GM19025 (cell line): ENCODE measurements around the gene SPTBN4.
"Not testable (repeated sequence)": the region's sequence is repeated elsewhere in the genome, so short reads cannot be mapped to it uniquely, and the experiment has no call there.

Experiments
- ATAC-seq: cut with Tn5 transposase; IDR thresholded peaks from one replicate; pipeline ENCODE4 v1.9.1; 2021; ENCODE audit warnings: mild to moderate bottlenecking, low read depth, moderate library complexity; ENCODE audit not compliant: unreplicated experiment

Gene SPTBN4

GRCh38 chr19:40581531-40581930 is 114.7 kb downstream of the SPTBN4 start:
- no peak for ATAC-seq

DNA sequence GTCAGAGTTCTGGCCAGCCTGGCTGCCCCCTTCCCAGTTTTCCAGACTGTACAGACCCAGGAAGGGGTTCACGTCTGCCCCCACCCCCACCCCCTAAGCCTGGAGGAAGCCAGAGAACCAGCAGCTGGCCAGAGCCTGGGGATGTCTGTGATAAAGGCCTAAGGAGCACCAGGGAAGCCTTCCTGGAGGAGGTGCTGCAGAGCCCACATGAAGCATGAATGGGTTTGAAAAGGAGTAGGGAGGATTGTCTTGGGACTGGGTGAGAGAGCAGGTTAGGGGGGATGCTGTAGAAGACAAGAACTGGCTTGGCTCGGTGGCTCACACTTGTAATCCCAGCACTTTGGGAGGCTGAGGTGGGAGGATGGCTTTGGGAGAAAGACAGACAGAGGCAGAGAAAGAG is 115.7 kb downstream of the SPTBN4 start:
- no peak for ATAC-seq

DNA sequence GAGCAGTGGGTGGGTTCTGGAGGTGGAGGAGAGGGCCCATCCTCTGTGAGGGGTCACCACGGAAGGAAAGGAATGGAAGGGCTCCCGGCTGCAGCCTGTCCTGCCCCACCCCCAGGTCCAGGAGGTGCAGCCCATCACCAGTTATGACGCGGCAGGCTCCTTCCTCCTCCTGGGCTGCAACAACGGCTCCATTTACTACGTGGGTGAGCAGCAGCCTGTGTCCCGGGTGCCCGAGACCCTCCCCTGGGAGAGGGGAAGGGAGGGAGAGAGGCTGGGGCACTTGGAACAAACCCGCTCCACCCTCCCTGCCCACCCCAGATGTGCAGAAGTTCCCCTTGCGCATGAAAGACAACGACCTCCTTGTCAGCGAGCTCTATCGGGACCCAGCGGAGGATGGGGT is 116.5 kb downstream of the SPTBN4 start:
- no peak for ATAC-seq

DNA sequence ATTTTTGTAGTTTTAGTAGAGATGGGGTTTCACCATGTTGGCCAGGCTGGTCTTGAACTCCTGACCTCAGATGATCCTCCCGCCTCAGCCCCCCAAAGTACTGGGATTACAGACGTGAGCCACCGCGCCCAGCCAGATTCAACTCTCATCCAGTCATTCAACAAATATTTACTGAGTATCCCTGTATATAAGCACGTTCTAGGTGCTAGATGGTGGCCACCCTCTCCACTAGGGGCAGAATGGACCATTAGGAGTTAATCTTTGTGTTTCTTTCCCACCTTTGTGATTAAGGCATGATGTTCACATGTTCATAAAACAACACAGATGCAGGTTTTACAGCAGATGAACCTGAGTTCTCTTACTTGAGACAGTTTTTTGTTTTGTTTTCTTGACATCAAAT is 117.2 kb downstream of the SPTBN4 start:
- ATAC-seq: no peak

- ATAC-seq: no peak
Observed at GRCh38 chr19:40585241-40585981, 118.6 kb downstream of the SPTBN4 start.

GRCh38 chr19:40585982-40586422 is 119.2 kb downstream of the SPTBN4 start:
- no peak for ATAC-seq

DNA sequence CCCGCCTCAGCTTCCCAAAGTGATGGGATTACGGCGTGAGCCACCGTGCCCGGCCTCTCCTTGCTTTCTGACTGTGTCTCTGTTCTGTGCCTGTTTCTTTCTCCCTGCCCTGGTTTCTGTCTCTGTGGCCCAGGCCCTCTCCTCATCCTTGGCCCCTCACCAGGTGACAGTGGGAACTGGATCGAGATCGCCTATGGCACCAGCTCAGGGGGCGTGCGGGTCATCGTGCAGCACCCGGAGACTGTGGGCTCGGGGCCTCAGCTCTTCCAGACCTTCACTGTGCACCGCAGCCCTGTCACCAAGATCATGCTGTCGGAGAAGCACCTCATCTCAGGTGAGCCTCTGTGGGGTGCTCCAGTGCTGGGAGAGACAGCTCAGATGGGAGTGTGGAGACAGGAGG is 119.8 kb downstream of the SPTBN4 start:
- ATAC-seq: no peak

DNA sequence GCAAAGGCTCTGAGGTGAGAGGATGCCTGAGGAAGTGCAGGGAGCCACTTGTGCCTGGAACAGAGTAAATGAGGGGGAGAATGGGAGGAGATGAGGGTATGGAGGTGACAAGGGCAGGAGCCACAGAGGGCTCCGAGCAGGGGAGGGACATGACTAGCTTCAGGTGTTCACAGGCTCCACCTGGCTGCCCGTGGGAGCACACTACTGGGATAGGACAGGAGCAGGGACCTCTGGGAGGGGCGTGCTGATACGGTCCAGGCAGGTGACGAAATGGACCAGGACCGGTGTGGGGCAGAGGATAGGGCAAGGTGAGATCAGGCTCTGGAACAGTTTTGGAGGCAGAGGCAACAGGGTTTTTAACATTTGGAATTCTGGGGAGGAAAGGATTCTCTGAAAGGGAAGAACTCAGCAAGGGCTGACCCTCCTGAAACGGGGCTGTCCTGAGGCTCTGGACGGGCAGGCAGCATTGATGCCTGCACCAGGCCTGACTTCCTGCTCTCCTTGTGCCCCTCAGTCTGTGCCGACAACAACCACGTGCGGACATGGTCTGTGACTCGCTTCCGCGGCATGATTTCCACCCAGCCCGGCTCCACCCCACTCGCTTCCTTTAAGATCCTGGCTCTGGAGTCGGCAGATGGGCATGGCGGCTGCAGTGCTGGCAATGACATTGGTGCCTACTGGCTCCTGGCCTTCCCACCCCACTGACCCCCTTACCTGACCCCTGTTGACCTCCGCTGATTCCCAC is 121.5 kb downstream of the SPTBN4 start:
- ATAC-seq: no peak

DNA sequence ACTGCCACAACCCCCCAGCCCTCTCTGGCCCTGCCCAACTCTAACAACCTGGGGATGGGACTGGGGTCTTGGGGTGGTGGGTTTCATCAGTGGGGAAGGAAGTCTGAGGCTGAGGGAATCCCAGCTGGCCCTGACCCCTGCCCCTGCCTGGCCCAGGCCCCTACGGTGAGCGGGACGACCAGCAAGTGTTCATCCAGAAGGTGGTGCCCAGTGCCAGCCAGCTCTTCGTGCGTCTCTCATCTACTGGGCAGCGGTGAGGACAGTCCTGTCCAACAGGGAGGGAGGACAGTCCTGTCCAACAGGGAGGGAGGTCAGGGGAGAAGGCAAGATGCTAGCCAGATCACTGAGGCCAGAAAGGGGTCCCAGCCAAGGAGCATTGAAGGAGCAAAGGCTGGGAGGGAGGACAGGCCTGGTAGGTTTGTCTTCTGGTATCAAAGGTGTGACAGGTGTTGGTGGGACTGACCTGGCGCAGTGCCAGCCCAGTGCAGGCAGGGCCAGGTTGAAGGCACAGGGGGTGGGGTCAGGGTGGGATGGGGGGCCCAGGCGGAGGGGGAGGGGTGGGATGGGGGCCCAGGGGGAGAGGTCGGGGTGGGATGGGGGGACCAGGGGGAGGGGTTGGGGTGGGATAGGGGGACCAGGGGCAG is 122.2 kb downstream of the SPTBN4 start:
- no peak for ATAC-seq

DNA sequence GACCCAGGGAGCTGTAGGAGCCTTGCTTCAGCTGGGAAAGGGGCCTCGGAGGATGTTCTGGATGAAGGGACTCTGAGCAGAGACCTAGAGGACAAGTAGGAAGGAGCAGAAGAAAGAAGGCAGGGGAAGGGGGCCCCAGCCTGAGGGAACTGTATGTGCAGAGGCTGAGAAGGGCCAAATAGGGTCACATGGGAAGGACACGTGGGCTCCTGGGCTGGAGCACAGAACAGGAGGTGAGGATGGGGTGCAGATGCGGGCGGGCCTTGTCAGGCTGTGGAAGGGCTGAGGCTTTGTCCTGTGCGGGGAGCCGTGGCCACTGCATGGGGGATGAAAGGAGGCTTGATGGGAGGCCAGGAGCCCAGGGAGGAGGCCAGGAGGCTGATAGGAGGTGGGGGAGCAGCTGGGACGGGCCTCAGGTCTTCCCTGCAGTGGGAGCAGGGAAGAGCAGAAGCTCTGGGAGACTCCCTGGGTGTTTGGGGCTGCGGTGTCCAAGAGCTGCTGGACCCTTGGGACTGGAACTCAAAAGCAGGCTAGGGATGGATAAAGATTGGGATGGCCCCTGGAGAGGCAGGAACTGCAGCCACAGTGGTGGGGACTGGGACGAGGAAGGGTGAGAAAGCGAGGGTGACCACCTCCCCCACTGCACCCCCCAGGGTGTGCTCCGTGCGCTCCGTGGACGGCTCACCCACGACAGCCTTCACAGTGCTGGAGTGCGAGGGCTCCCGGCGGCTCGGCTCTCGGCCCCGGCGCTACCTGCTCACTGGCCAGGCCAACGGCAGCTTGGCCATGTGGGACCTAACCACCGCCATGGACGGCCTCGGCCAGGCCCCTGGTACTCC is 123.0 kb downstream of the SPTBN4 start:
- no peak for ATAC-seq

- ATAC-seq: no peak
Observed at GRCh38 chr19:40590464-40591265, 123.9 kb downstream of the SPTBN4 start.

- ATAC-seq: not testable (repeated sequence)
Observed at GRCh38 chr19:40591724-40592123, 124.9 kb downstream of the SPTBN4 start.

DNA sequence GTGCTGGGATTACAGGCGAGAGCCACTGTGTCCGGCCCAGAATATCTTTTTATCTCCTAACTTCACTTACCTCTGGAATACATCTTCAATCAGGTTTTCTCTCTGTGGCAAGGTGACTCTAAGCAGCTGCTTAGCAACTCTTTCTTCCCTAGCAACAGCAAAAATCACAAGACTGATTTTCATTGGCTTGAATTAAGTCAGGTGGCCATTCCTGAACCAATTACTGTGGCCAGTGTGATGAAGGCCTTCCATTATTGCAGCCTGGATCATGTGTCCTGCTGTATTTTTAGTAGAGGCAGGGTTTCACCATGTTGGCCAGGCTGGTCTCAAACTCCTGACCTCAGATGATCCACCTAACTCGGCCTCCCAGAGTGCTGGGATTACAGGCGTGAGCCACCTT is 125.4 kb downstream of the SPTBN4 start:
- no peak for ATAC-seq

- ATAC-seq: no peak
Observed at GRCh38 chr19:40594255-40594654, 127.5 kb downstream of the SPTBN4 start.

GRCh38 chr19:40594657-40595091 is 127.9 kb downstream of the SPTBN4 start:
- ATAC-seq: no peak

DNA sequence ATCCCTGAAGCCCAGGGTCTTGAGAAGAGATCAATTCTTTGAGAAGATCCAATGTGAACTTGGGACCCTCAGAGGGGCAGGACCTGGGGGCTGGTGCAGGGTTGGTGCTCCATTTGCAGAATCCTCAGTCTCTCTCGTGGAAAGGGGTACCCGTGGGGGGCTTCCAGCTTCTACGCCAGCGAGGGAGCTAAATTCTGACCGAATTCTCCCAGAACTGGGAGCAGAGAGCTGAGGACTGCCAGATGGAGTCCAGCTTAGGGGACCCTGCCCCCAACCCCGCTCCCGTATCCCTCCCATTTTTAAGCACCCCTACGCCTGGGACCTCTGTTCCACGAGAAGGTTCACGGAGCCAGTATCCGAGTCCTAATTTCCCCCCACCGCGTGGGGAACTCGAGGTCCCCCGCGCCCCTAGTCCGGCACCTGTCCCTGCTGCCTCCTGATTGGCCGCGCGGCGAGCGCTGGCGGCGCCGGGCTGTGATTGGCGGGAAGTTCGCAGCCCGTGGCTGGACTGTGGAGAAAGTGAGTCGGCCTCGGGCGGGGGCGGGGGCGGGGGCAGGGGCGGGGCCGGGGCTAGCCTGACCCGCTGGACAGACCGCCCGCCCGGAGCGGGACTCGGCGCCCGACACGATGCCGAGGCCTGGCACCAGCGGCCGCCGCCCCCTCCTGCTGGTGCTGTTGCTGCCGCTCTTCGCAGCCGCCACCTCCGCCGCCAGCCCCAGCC is 130.0 kb downstream of the SPTBN4 start:
- no peak for ATAC-seq

DNA sequence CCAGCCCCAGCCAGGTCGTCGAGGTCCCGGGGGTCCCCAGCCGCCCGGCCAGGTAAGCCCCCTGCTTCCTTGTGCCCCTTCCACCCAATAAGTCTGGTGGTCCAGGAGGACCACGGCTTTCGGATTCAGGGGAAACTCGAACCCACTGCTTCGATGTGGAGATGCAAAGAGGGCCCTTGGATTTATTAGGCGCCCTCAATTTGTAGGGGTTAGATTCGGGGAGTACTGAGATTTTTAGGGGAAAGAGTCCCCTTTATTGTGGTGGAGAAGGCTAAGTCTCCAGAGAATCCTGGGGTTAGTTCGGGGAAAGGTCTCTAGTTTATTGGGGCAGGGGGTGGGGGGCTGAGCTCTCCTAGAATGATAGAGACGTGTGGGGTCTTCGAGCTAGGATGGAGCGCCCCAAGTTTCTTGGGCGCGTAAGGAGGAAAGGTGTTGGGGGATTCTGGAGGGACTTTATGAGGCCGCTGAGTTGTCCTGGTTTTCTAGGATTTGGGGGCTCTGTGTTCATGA is 130.6 kb downstream of the SPTBN4 start:
- no peak for ATAC-seq

DNA sequence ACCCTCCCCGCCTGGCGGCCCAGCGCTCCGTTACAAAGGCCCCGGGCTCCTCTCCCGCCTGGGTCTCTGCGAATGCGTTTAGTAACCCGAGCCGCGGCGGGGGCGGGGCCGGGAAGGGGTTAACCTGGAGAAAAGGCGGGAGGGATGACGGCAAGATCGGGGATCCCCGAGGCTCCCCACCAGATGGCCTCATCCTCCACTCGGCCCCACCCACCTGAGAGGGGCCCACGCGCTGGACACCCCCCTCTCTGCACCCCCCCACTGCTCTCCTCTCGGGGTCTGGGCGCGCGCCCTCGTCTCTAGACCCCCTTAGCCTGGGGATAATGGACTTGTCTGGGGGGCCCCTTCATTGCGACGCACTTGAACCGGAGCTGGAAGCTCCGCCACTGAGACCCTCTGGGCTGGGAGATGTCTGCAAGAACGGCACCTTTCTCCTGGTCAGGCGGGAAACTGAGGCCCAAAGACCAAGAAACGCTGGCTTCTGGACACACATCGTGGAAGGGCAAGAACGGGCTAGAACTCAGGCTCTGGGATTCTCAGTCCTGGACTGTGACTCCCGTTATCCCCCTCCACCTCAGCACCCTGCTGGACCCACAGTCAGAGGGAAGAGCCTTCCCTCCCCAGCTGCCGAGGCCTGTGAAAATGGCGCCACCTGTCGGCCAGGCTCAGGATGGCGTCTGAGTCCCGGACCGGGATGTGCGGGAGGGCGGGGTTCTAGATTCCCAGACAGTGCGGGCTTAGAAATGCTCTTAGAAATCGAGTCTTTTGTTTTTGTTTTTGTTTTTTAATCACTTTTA is 131.5 kb downstream of the SPTBN4 start:
- ATAC-seq: no peak
